ENCODE data around the gene SMIM9. TPM values are rescaled to one million over a fixed set of nuclear protein-coding genes. Genes with fewer than 3 reads are reported as not detected.

SMIM9 gene
- total and polyA plus RNA-seq, 9 donors = not detected

DNA sequence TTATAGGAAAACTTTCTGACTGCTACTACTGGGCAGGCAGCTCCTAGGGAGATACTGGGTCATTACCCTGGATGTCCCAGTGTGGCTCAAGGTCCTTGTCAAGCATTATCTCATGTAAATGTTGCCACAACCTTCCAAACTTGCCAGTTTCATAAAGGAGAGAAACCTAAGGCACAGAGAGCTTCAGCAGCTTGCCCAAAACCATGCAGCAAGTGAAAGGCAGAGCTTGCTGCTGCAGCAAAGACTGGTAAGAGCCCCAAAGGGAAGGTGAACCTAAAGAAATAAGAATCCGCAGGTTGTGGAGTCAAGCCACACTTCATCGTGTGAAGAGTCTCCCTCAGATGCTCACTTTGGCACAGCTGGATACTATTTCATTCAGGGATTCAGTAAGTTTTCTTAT lies 31.5 kb downstream of the SMIM9 start:
- DNase-seq = no peak
- peaks cover 1% of the 10 kb centered on the region for H3K4me1 ChIP-seq (ENCODE audit: insufficient read depth)
- intact Hi-C loops (cut with DNase I) = no loop called here
- H3K27me3 ChIP-seq = no peaks in the 10 kb centered on the region
- no peak overlapping the region for H3K4me3 ChIP-seq
- TF ChIP-seq POLR2A (IDR thresholded peaks at IDR 0.05) (no peak), CTCF (IDR thresholded peaks at IDR 0.05) (no peak), EP300 (IDR thresholded peaks at IDR 0.05) (no peak)
- no peaks in the 10 kb centered on the region for H3K36me3 ChIP-seq
- no peak overlapping the region for H3K27ac ChIP-seq
- WGBS, 3 donors = 60 to 82% (median 71%) methylated on average over 2 of the region's 2 CpGs
- no peaks in the 10 kb centered on the region for H3K9me3 ChIP-seq

DNA sequence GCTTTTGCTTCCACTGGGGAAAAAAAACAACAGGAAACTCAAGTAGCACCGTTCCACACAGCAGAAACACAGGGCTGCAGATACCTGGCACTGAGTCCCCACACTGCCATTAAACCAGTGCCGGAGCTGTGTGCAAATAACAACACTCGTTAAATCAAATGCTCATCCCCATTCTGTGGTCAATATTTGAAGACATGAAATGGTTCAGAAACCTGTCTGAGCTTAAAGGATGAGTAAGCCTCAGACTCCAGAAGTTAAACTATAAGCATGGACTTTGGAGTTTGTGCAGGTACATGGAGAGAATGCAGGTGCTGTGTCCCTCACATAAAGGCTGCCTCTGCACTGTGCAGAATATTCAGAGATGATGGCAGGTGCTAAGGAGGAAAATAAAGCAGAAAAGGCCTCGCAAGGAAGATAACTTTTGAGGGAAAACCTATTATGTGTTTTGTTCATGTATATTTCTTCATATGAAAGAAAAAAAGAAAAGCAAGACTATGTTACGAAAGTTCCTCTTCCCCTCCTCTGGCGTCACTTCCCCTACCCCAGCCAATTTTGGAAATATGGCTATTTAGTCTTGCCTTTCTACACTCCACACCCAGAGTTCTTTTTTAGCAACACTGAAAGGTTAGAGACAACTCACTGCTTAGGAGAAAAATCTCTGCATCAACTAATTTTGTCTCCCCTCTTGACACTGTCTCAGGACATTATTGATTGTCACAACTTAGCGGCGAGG lies 33.8 kb downstream of the SMIM9 start:
- no peak overlapping the region for H3K27ac ChIP-seq
- no peak for DNase-seq

GRCh38 chrX:154799556-154800348 lies 34.7 kb downstream of the SMIM9 start:
- intact Hi-C loops (cut with DNase I) = no loop called here
- no peak for DNase-seq
- 38 to 57% (median 48%) methylated on average over 9 of the region's 9 CpGs for WGBS, 3 donors

More for the DNA sequence above, 33.8 kb downstream of the SMIM9 start:
- Histone ChIP-seq H3K4me1 (ENCODE audit: insufficient read depth) (peaks cover 1% of the 10 kb centered on the region), H3K4me3 (no peak overlapping the region), H3K27me3 (no peaks in the 10 kb centered on the region), H3K9me3 (no peaks in the 10 kb centered on the region), H3K36me3 (no peaks in the 10 kb centered on the region)
- WGBS, 3 donors = 73 to 78% (median 75%) methylated on average over 8 of the region's 8 CpGs
- intact Hi-C loops (cut with DNase I) = no loop called here
- TF ChIP-seq POLR2A (IDR thresholded peaks at IDR 0.05) = no peak
- TF ChIP-seq CTCF (IDR thresholded peaks at IDR 0.05) = no peak
- no peak for TF ChIP-seq EP300 (IDR thresholded peaks at IDR 0.05)

GRCh38 chrX:154797006-154797405 lies 37.5 kb downstream of the SMIM9 start:
- Histone ChIP-seq H3K9me3 (no peaks in the 10 kb centered on the region), H3K4me1 (ENCODE audit: insufficient read depth) (no peaks in the 10 kb centered on the region)
- intact Hi-C loops (cut with DNase I) = no loop called here

More at GRCh38 chrX:154799556-154800348, 34.7 kb downstream of the SMIM9 start:
- no peak for TF ChIP-seq POLR2A (IDR thresholded peaks at IDR 0.05)
- TF ChIP-seq CTCF (IDR thresholded peaks at IDR 0.05) = no peak
- TF ChIP-seq EP300 (IDR thresholded peaks at IDR 0.05) = no peak
- H3K9me3 ChIP-seq = no peaks in the 10 kb centered on the region
- H3K27ac ChIP-seq = no peak overlapping the region
- no peak overlapping the region for H3K4me3 ChIP-seq
- H3K4me1 ChIP-seq (ENCODE audit: insufficient read depth) = peaks cover 1% of the 10 kb centered on the region
- H3K27me3 ChIP-seq = no peaks in the 10 kb centered on the region
- H3K36me3 ChIP-seq = no peaks in the 10 kb centered on the region

More at GRCh38 chrX:154797006-154797405, 37.5 kb downstream of the SMIM9 start:
- Histone ChIP-seq H3K36me3 (no peaks in the 10 kb centered on the region), H3K27me3 (no peaks in the 10 kb centered on the region), H3K27ac (no peak overlapping the region), H3K4me3 (no peak overlapping the region)
- no peak for DNase-seq
- WGBS, 3 donors = 65 to 72% (median 68%) methylated on average over 6 of the region's 6 CpGs
- TF ChIP-seq POLR2A (IDR thresholded peaks at IDR 0.05) (no peak), CTCF (IDR thresholded peaks at IDR 0.05) (no peak), EP300 (IDR thresholded peaks at IDR 0.05) (no peak)

Data from ovary (tissue), 9 donors.